Liver (tissue), 9 donors: ENCODE data around the gene PRELID2. TPM values are rescaled to one million over a fixed set of nuclear protein-coding genes. Genes with fewer than 3 reads are reported as not detected.

Experiments used
- DNase-seq: peaks from one replicate; pipeline ENCODE4 v3.0.0-alpha.2; 2017; ENCODE audit warnings: low spot score
- H3K27ac ChIP-seq, 2 donors: one replicate each; pipeline ENCODE4 v1.7.0; 2013; ENCODE audit warnings: inconsistent platforms in 2 of 2, low read length in 2 of 2, control low read depth in 1 of 2, low read depth in 1 of 2, mild to moderate bottlenecking in 1 of 2
- H3K27me3 ChIP-seq, 4 donors: one replicate each; pipeline versions ENCODE4 v1.6.1 to v1.7.0; 2013; ENCODE audit warnings: low read length in 3 of 4, inconsistent platforms in 1 of 4, mild to moderate bottlenecking in 1 of 4, moderate library complexity in 1 of 4; ENCODE audit not compliant: control insufficient read depth in 4 of 4, insufficient read depth in 4 of 4
- H3K36me3 ChIP-seq, 4 donors: one replicate each; pipeline versions ENCODE4 v1.6.1 to v1.7.0; 2013; ENCODE audit warnings: low read length in 3 of 4, mild to moderate bottlenecking in 3 of 4, low read depth in 1 of 4, moderate library complexity in 1 of 4; ENCODE audit not compliant: control insufficient read depth in 4 of 4, insufficient read depth in 3 of 4
- H3K4me1 ChIP-seq, 4 donors: one replicate each; pipeline versions ENCODE4 v1.6.1 to v1.7.0; 2013; ENCODE audit warnings: low read length in 3 of 4, mild to moderate bottlenecking in 3 of 4, moderate library complexity in 1 of 4; ENCODE audit not compliant: control insufficient read depth in 4 of 4, insufficient read depth in 4 of 4
- H3K4me3 ChIP-seq, 3 donors: one replicate each; pipeline versions ENCODE4 v1.6.1 to v1.7.0; 2013; ENCODE audit warnings: low read length in 3 of 3, control low read depth in 1 of 3, low read depth in 1 of 3, mild to moderate bottlenecking in 1 of 3
- H3K9ac ChIP-seq, 2 donors: one replicate each; pipeline ENCODE4 v1.7.0; 2013; ENCODE audit warnings: low read length in 2 of 2, mild to moderate bottlenecking in 2 of 2, moderate library complexity in 2 of 2, control low read depth in 1 of 2, low read depth in 1 of 2
- H3K9me3 ChIP-seq, 4 donors: one replicate each; pipeline versions ENCODE4 v1.6.1 to v1.7.0; 2013; ENCODE audit warnings: low read length in 3 of 4; ENCODE audit not compliant: control insufficient read depth in 4 of 4
- ATF3 ChIP-seq: IDR thresholded peaks from 2 replicates; pipeline ENCODE4 v1.6.1; 2016; ENCODE audit warnings: antibody characterized with exemption
- CTCF ChIP-seq: fragments of 150-350 bp; IDR thresholded peaks from 2 replicates; pipeline ENCODE4 v1.5.1; 2017; ENCODE audit warnings: improper control_type of control experiment, low read depth, low read length; ENCODE audit not compliant: missing input control
- EGR1 ChIP-seq, 2 donors: IDR thresholded peaks; 2 replicates each; pipeline ENCODE4 v1.6.1; 2016 to 2018; ENCODE audit warnings: antibody characterized with exemption in 2 of 2, low read depth in 2 of 2
- FOXA1 ChIP-seq: IDR thresholded peaks from 2 replicates; pipeline ENCODE4 v1.6.1; 2016; ENCODE audit warnings: antibody characterized with exemption
- FOXA2 ChIP-seq: IDR thresholded peaks from 2 replicates; pipeline ENCODE4 v1.6.1; 2016; ENCODE audit warnings: antibody characterized with exemption
- GABPA ChIP-seq, 2 donors: IDR thresholded peaks in 1 of 2; conservative IDR thresholded peaks in 1 of 2; 2 replicates each; pipeline ENCODE4 v1.6.1; 2016; ENCODE audit warnings: antibody characterized with exemption in 2 of 2, mild to moderate bottlenecking in 1 of 2, moderate library complexity in 1 of 2
- JUND ChIP-seq, 2 donors: IDR thresholded peaks; 2 replicates each; pipeline ENCODE4 v1.6.1; 2016; ENCODE audit warnings: antibody characterized with exemption in 2 of 2
- NR2F2 ChIP-seq: IDR thresholded peaks from 2 replicates; pipeline ENCODE4 v1.6.1; 2016; ENCODE audit warnings: antibody characterized with exemption
- RAD21 ChIP-seq, 2 donors: IDR thresholded peaks; 2 replicates each; pipeline ENCODE4 v1.6.1; 2016; ENCODE audit warnings: antibody characterized with exemption in 2 of 2, mild to moderate bottlenecking in 2 of 2
- RXRA ChIP-seq, 2 donors: IDR thresholded peaks; 2 replicates each; pipeline ENCODE4 v1.6.1; 2017 to 2018; ENCODE audit warnings: antibody characterized with exemption in 2 of 2, mild to moderate bottlenecking in 1 of 2
- SP1 ChIP-seq: IDR thresholded peaks from 2 replicates; pipeline ENCODE4 v1.6.1; 2018; ENCODE audit warnings: antibody characterized with exemption, mild to moderate bottlenecking
- TAF1 ChIP-seq: conservative IDR thresholded peaks from 2 replicates; pipeline ENCODE4 v1.6.1; 2016; ENCODE audit warnings: antibody characterized with exemption, mild to moderate bottlenecking
- YY1 ChIP-seq: IDR thresholded peaks from 2 replicates; pipeline ENCODE4 v1.6.1; 2016; ENCODE audit warnings: antibody characterized with exemption, mild to moderate bottlenecking
- ZBTB33 ChIP-seq: IDR thresholded peaks from 2 replicates; pipeline ENCODE4 v1.6.1; 2016; ENCODE audit warnings: antibody characterized with exemption
- WGBS: extraction: QIAGEN DNeasy Blood & Tissue Kit; methylation state at CpG from one replicate; pipeline ENCODE4 v1.1.7; 2013; 5-methylcytosine and 5-hydroxymethylcytosine counted together
- polyA plus RNA-seq, 2 donors: library from polyadenylated mRNA; stranded (reverse) in 1 of 2; unstranded in 1 of 2; fragments of 200-250 nt in 1 of 2; fragments of >200 nt in 1 of 2; fragmentation: Nextera tagmentation in 1 of 2; extraction: Ambion mirVana in 1 of 2; gene quantifications; one replicate each; pipeline versions ENCODE4 v1.2.1 to v1.2.3, GENCODE V29; 2013 to 2015
- total RNA-seq, 2 donors: library from RNA; depleted of rRNA; stranded (reverse); fragments of >200 nt; gene quantifications; one replicate each; pipeline ENCODE4 v1.2.3, GENCODE V29; 2014
- TF ChIP-seq, protein P1 (sequence below): IDR thresholded peaks from 2 replicates; pipeline ENCODE4 v1.6.1; 2016; ENCODE audit warnings: antibody characterized with exemption
- TF ChIP-seq, protein P2 (sequence below): IDR thresholded peaks from 2 replicates; pipeline ENCODE4 v1.6.1; 2016; ENCODE audit warnings: antibody characterized with exemption, mild to moderate bottlenecking
- donor health status: healthy.
- donor health status: healthy.
- donor health status: healthy.
- donor health status: healthy.
- donor health status: healthy.

PRELID2 gene
- total and polyA plus RNA-seq, 4 donors: 1.1 to 24.9 (median 4.5) TPM

DNA sequence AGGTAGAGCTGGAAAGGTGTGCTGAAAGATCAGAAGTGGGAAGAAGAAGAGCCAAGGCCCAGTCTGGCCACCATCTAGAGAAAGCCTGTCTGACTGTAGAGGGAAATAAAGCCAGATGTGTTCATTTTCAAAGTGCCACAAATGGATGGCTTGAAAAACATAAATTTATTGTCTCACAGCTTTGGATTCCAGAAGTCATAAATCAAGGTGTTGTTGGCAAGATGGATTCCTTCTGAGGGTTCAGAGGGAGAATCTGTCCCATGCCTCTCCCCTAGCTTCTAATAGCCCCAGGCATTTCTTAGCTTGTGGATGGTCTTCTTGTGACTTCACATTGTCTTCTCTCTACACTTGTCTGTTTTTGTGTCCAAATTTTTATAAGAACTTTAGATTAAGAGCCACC lies 6.2 kb upstream of the PRELID2 start:
- H3K27ac ChIP-seq: no peak overlapping the region
- no peak overlapping the region for H3K9ac ChIP-seq
- no peaks in the 10 kb centered on the region for H3K4me1 ChIP-seq
- H3K36me3 ChIP-seq: no peaks in the 10 kb centered on the region
- TF ChIP-seq ZBTB33 (no peak), ATF3 (no peak), JUND (IDR thresholded peaks at IDR 0.05) (no peak), RAD21 (IDR thresholded peaks at IDR 0.05) (no peak), FOXA2 (no peak), GABPA (IDR thresholded peaks at IDR 0.05 in 1 of 2, conservative IDR thresholded peaks at IDR 0.05 in 1 of 2) (no peak), EGR1 (IDR thresholded peaks at IDR 0.05; ENCODE audit: low read depth in 2 of 2) (no peak), RXRA (IDR thresholded peaks at IDR 0.05) (no peak), YY1 (no peak), NR2F2 (no peak), CTCF (no peak)
- TF ChIP-seq, protein P1, sequence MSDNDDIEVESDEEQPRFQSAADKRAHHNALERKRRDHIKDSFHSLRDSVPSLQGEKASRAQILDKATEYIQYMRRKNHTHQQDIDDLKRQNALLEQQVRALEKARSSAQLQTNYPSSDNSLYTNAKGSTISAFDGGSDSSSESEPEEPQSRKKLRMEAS: no peak
- TF ChIP-seq, protein P2, sequence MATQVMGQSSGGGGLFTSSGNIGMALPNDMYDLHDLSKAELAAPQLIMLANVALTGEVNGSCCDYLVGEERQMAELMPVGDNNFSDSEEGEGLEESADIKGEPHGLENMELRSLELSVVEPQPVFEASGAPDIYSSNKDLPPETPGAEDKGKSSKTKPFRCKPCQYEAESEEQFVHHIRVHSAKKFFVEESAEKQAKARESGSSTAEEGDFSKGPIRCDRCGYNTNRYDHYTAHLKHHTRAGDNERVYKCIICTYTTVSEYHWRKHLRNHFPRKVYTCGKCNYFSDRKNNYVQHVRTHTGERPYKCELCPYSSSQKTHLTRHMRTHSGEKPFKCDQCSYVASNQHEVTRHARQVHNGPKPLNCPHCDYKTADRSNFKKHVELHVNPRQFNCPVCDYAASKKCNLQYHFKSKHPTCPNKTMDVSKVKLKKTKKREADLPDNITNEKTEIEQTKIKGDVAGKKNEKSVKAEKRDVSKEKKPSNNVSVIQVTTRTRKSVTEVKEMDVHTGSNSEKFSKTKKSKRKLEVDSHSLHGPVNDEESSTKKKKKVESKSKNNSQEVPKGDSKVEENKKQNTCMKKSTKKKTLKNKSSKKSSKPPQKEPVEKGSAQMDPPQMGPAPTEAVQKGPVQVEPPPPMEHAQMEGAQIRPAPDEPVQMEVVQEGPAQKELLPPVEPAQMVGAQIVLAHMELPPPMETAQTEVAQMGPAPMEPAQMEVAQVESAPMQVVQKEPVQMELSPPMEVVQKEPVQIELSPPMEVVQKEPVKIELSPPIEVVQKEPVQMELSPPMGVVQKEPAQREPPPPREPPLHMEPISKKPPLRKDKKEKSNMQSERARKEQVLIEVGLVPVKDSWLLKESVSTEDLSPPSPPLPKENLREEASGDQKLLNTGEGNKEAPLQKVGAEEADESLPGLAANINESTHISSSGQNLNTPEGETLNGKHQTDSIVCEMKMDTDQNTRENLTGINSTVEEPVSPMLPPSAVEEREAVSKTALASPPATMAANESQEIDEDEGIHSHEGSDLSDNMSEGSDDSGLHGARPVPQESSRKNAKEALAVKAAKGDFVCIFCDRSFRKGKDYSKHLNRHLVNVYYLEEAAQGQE: no peak
- H3K9me3 ChIP-seq: no peaks in the 10 kb centered on the region
- H3K4me3 ChIP-seq: no peak overlapping the region
- DNase-seq: no peak
- H3K27me3 ChIP-seq: no peaks in the 10 kb centered on the region

DNA sequence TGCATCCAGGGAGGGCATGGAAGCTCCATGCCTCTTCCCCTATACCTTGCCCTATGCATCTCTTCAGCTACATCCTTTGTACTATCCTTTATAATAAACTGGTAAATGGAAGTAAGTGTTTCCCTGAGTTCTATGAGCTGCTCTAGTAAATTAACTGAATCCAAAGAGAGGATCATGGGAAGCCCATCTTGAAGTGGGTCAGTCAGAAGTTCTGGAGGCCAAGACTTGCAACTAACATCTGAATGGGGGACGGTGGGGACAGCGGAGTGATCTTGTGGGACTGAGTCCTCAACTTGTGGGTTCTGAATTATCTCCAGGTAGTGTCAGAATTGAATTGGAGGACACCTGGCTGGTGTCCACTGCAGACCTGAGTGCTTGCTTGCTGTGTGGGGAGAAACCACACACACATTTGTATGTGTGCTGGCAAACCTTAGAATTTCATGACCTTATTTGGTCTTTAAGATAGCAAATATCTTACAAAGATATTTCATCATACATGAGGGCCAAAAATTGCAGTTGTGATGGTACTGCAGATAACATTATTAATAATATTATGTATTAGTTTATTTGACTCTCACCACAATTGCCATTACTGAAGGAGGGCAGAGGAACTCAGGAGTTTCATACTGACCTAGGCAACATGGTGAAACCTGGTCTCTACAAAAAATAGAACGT lies 5.5 kb upstream of the PRELID2 start:
- TF ChIP-seq GABPA (IDR thresholded peaks at IDR 0.05 in 1 of 2, conservative IDR thresholded peaks at IDR 0.05 in 1 of 2) (no peak), SP1 (no peak), RAD21 (IDR thresholded peaks at IDR 0.05) (no peak), TAF1 (no peak), EGR1 (IDR thresholded peaks at IDR 0.05; ENCODE audit: low read depth in 2 of 2) (no peak), FOXA1 (no peak), ZBTB33 (no peak), RXRA (IDR thresholded peaks at IDR 0.05) (no peak), FOXA2 (no peak)
- no peak overlapping the region for H3K4me3 ChIP-seq
- no peaks in the 10 kb centered on the region for H3K9me3 ChIP-seq
- no peaks in the 10 kb centered on the region for H3K36me3 ChIP-seq
- H3K27ac ChIP-seq: no peak overlapping the region
- peaks cover 0 to 6% (median 3%) of the 10 kb centered on the region in 4 donors for H3K4me1 ChIP-seq
- no peak overlapping the region for H3K9ac ChIP-seq
- WGBS: 95% methylated on average over 3 of the region's 3 CpGs
- H3K27me3 ChIP-seq: no peaks in the 10 kb centered on the region
- no peak for DNase-seq
